K562 (cell line): Measurements from ENCODE around the gene CHST8. TPM values are rescaled to one million over a fixed set of nuclear protein-coding genes. Genes with fewer than 3 reads are reported as not detected.

Experiments used
- ATAC-seq: fragments of 200-7000 bp; cut with Tn5 transposase; 3 replicates; pipeline ENCODE4 v1.9.1; 2020; ENCODE audit warnings: moderate library complexity
- BruUV-seq: library from RNA; stranded (reverse); fragments of 400-500 nt; replicated peaks from 2 replicates; lab custom pipeline; 2021; lab: Mats Ljungman, UMichigan
- CTCF ChIA-PET: fragments of 300-600 bp; formaldehyde crosslinking; extraction: SDS; loops from one replicate; lab custom pipeline; 2021; ENCODE audit warnings: low intra/inter-chr PET ratio; lab: Yijun Ruan, JAX
- POLR2A ChIA-PET: fragments of 300-600, 350-650 bp; sonication (Branson Sonifier 250); formaldehyde crosslinking; extraction: SDS; loops from one replicate; lab custom pipeline; 2021; ENCODE audit warnings: antibody characterized with exemption, inconsistent platforms; lab: Yijun Ruan, JAX
- DNase-seq, 4 experiments: peaks; one replicate each; pipeline versions ENCODE4 v3.0.0 to v3.0.0-alpha.2; 2011 to 2018; ENCODE audit warnings: low spot score in 3 of 4, mixed read lengths in 3 of 4; ENCODE audit errors: extremely low read depth in 1 of 4
- FAIRE-seq: peaks from 2 replicates; lab custom pipeline; 2011; peaks lifted over from hg19 to GRCh38; lab: Jason Lieb, UNC
- H2AFZ ChIP-seq: 2 replicates; pipeline ENCODE4 v1.6.0; 2011; ENCODE audit warnings: low read depth, low read length, control low read depth, inconsistent platforms
- H3K27ac ChIP-seq: fragments of 200-600 bp; 3 replicates; pipeline ENCODE4 v1.8.0; 2011; ENCODE audit warnings: low read depth, mild to moderate bottlenecking, control low read depth, inconsistent platforms, low read length, moderate library complexity, mixed read lengths; ENCODE audit errors: extremely low read depth
- H3K27me3 ChIP-seq, 2 experiments: fragments of 300-600 bp in 1 of 2; 2 replicates in 1 of 2; 3 replicates in 1 of 2; pipeline versions ENCODE4 v1.6.0 to v1.8.0; 2011; ENCODE audit warnings: inconsistent platforms in 2 of 2, low read length in 2 of 2, mild to moderate bottlenecking in 1 of 2, mixed read lengths in 1 of 2, moderate library complexity in 1 of 2; ENCODE audit not compliant: control insufficient read depth in 2 of 2, insufficient read depth in 2 of 2
- H3K36me3 ChIP-seq: fragments of 300-600 bp; 3 replicates; pipeline ENCODE4 v1.8.0; 2011; ENCODE audit warnings: mild to moderate bottlenecking, low read length, inconsistent platforms; ENCODE audit not compliant: control insufficient read depth, insufficient read depth
- H3K4me1 ChIP-seq, 2 experiments: fragments of 200-600 bp in 1 of 2; replicated peaks in 1 of 2; 2 replicates in 1 of 2; 3 replicates in 1 of 2; pipeline versions ENCODE4 v1.5.1 to v1.8.0; 2011; ENCODE audit warnings: inconsistent platforms in 2 of 2, low read length in 2 of 2, mild to moderate bottlenecking in 1 of 2, mixed read lengths in 1 of 2, moderate library complexity in 1 of 2; ENCODE audit not compliant: control insufficient read depth in 2 of 2, insufficient read depth in 2 of 2
- H3K4me2 ChIP-seq: 2 replicates; pipeline ENCODE4 v1.6.1; 2011; ENCODE audit warnings: low read length, control low read depth, inconsistent platforms, mixed read lengths; ENCODE audit not compliant: insufficient read depth
- H3K4me3 ChIP-seq: fragments of 200-600 bp; sonication (generic), shearing (Covaris generic); 2 replicates; pipeline ENCODE4 v1.5.1; 2016; ENCODE audit warnings: control low read depth, inconsistent platforms
- H3K79me2 ChIP-seq: fragments of 200-600 bp; 3 replicates; pipeline ENCODE4 v1.8.0; 2011; ENCODE audit warnings: low read length, inconsistent platforms; ENCODE audit not compliant: control insufficient read depth, insufficient read depth
- H3K9ac ChIP-seq, 2 experiments: 2 replicates each; pipeline versions ENCODE4 v1.6.0 to v1.6.1; 2011; ENCODE audit warnings: low read depth in 2 of 2, low read length in 2 of 2, control low read depth in 1 of 2, inconsistent platforms in 1 of 2, mild to moderate bottlenecking in 1 of 2, mixed read lengths in 1 of 2; ENCODE audit not compliant: insufficient read depth in 1 of 2
- H3K9me1 ChIP-seq: one replicate; pipeline ENCODE4 v1.6.0; 2011; ENCODE audit warnings: inconsistent platforms, mild to moderate bottlenecking, low read length, moderate library complexity; ENCODE audit not compliant: control insufficient read depth, insufficient read depth
- H3K9me3 ChIP-seq: replicated peaks from 2 replicates; pipeline ENCODE4 v1.5.1; 2011; ENCODE audit warnings: low read depth, low read length, inconsistent platforms; ENCODE audit not compliant: control insufficient read depth, insufficient read depth
- H4K20me1 ChIP-seq: replicated peaks from 2 replicates; pipeline ENCODE4 v1.6.1; 2011; ENCODE audit warnings: low read length, inconsistent platforms, mixed read lengths; ENCODE audit not compliant: control insufficient read depth, insufficient read depth
- GATA2 ChIP-seq: sonication (generic); formaldehyde crosslinking; IDR thresholded peaks from 2 replicates; pipeline ENCODE4 v1.4.0; 2020; ENCODE audit warnings: mild to moderate bottlenecking, missing genetic modification reagents
- NBN ChIP-seq: fragments of 450-650 bp; IDR thresholded peaks from 2 replicates; pipeline ENCODE4 v1.6.1; 2016; ENCODE audit warnings: low read depth, mild to moderate bottlenecking
- NCOA4 ChIP-seq: fragments of 450-650 bp; IDR thresholded peaks from 2 replicates; pipeline ENCODE4 v1.6.1; 2018; ENCODE audit warnings: mild to moderate bottlenecking; ENCODE audit not compliant: partially characterized antibody
- NR1H2 ChIP-seq: sonication (generic); formaldehyde crosslinking; IDR thresholded peaks from 2 replicates; pipeline ENCODE4 v1.4.0; 2020; ENCODE audit warnings: mild to moderate bottlenecking, missing genetic modification reagents
- PHB ChIP-seq: fragments of 250-450 bp; sonication (Bioruptor Pico); IDR thresholded peaks from 2 replicates; pipeline ENCODE4 v1.5.0; 2021
- SMAD4 ChIP-seq: fragments of 250-450 bp; sonication (Bioruptor Pico); conservative IDR thresholded peaks from 2 replicates; pipeline ENCODE4 v1.8.0; 2021; ENCODE audit warnings: inconsistent platforms, mild to moderate bottlenecking, moderate library complexity
- SMARCA5 ChIP-seq: fragments of 450-650 bp; IDR thresholded peaks from 2 replicates; pipeline ENCODE4 v1.6.1; 2016
- SRSF9 ChIP-seq: fragments of 200-400 bp; formaldehyde crosslinking; IDR thresholded peaks from 2 replicates; pipeline ENCODE4 v1.6.1; 2017; ENCODE audit warnings: low read depth, low read length, borderline replicate concordance
- ZZZ3 ChIP-seq: fragments of 450-650 bp; IDR thresholded peaks from 2 replicates; pipeline ENCODE4 v1.6.1; 2016; ENCODE audit warnings: antibody characterized with exemption, mild to moderate bottlenecking, moderate library complexity
- WGBS: fragments of 100-300 bp; shearing (Covaris generic); methylation state at CpG from one replicate; pipeline ENCODE4 v1.1.6; 2016; ENCODE audit warnings: low coverage, mixed read lengths; ENCODE audit not compliant: insufficient coverage; ENCODE audit errors: missing lambda C conversion rate; 5-methylcytosine and 5-hydroxymethylcytosine counted together
- in situ Hi-C: fragments of 300-500 bp; cut with MboI; formaldehyde crosslinking; loops from 4 replicates; pipeline ENCODE4 v1.15.0; 2018; ENCODE audit warnings: inconsistent platforms, mixed read lengths
- intact Hi-C: fragments of 100-400 bp; cut with micrococcal nuclease; formaldehyde crosslinking; loops from 2 replicates; pipeline ENCODE4 v1.14.2; 2022
- polyA plus RNA-seq, 8 experiments: library from polyadenylated mRNA; depleted of rRNA in 4 of 8; stranded (reverse) in 5 of 8; unstranded in 3 of 8; fragments of >200 nt; fragmentation: Nextera tagmentation in 2 of 8; fragmentation: Illumina TruSeq in 1 of 8; extraction: Ambion mirVana in 2 of 8; extraction: Trizol in 1 of 8; gene quantifications; 2 replicates each; pipeline versions ENCODE4 v1.2.1 to v1.2.3, GENCODE V29; 2011 to 2014; ENCODE audit warnings: inconsistent platforms in 1 of 8, missing spikeins in 1 of 8
- total RNA-seq, 7 experiments: library from RNA; depleted of rRNA in 6 of 7; stranded (reverse); fragments of >200 nt in 6 of 7; fragmentation: Illumina TruSeq in 2 of 7; extraction: Trizol in 2 of 7; gene quantifications; 2 replicates each; pipeline versions ENCODE4 v1.2.1 to v1.2.3, GENCODE V29; 2011 to 2021; ENCODE audit warnings: low replicate concordance in 1 of 7
- TF ChIP-seq, protein P1 (sequence below): IDR thresholded peaks from 2 replicates; pipeline ENCODE4 v1.6.1; 2011; ENCODE audit warnings: borderline replicate concordance, low read depth, mild to moderate bottlenecking, moderate library complexity, low read length; ENCODE audit not compliant: insufficient read depth, poor library complexity, severe bottlenecking
- TF ChIP-seq, protein P2 (sequence below): fragments of 250-450 bp; sonication (Bioruptor Pico); IDR thresholded peaks from 2 replicates; pipeline ENCODE4 v1.8.0; 2022; ENCODE audit warnings: moderate library complexity, mild to moderate bottlenecking, inconsistent platforms
- TF ChIP-seq, protein P3 (sequence below): fragments of 450-650 bp; formaldehyde crosslinking; IDR thresholded peaks from 2 replicates; pipeline ENCODE4 v1.4.0; 2020; ENCODE audit warnings: mild to moderate bottlenecking, moderate library complexity

CHST8 gene
- total and polyA plus RNA-seq, 9 of the 15 experiments (the other 6 are each of a cell fraction or from before 2014, with no cell fraction given) = 0.11 TPM; not detected in 8

DNA sequence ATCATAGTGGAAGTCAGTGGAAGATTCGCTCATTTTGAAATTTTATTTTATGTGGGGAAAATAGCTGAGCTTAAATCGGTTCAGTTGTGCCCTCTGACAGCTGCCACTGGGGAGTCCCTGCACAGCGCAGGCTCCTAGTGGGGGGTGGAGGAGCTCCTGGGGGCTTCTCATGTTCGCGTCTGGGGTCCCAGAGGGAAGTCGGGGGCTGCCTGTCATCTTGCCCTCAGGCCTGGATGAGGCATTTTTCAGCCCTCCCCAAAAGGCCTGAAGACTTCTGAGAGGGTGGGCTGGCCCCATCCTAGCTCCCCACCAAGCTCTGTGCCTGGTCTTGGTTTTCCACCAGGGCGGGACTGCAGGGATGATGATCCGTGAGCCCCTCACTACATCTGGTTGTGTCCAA lies 82.1 kb downstream of the CHST8 start (continued):
- TF ChIP-seq, protein P1, sequence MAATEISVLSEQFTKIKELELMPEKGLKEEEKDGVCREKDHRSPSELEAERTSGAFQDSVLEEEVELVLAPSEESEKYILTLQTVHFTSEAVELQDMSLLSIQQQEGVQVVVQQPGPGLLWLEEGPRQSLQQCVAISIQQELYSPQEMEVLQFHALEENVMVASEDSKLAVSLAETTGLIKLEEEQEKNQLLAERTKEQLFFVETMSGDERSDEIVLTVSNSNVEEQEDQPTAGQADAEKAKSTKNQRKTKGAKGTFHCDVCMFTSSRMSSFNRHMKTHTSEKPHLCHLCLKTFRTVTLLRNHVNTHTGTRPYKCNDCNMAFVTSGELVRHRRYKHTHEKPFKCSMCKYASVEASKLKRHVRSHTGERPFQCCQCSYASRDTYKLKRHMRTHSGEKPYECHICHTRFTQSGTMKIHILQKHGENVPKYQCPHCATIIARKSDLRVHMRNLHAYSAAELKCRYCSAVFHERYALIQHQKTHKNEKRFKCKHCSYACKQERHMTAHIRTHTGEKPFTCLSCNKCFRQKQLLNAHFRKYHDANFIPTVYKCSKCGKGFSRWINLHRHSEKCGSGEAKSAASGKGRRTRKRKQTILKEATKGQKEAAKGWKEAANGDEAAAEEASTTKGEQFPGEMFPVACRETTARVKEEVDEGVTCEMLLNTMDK = no peak
- TF ChIP-seq SMAD4 (CRISPR knock-in tag) (no peak), PHB (CRISPR knock-in tag) (no peak), ZZZ3 (no peak), SMARCA5 (no peak), NBN (no peak)

DNA sequence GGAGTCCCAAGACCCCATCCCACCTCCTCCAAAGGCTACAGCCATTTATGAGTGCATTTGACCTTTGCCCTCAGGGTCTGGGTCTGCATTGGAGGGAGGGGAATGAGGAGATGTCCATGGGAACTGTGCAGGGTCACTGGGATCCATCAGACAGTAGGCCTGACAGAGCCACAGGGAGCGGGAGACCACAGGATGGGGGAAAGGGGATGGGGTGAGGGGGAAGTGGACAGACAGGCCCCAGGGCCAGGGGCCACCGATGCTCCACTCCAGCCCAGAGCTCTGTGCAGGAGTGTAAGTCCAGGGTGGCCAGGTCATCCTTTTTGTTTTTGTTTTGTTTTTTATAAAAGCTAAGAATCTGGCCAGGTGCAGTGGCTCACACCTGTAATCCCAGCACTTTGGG lies 82.5 kb downstream of the CHST8 start:
- intact Hi-C loops = no loop called here
- no peaks in the 10 kb centered on the region for H3K4me1 ChIP-seq

More for the DNA sequence above, 82.5 kb downstream of the CHST8 start:
- H3K27ac ChIP-seq = no peak overlapping the region
- no peaks in the 10 kb centered on the region for H3K9me3 ChIP-seq
- DNase-seq (no peak), FAIRE-seq (no peak), ATAC-seq (no peak)
- BruUV-seq = no TSS peak
- H3K9ac ChIP-seq = no peak overlapping the region
- no peak overlapping the region for H3K4me2 ChIP-seq
- H3K27me3 ChIP-seq = peaks cover 2 to 33% of the 10 kb centered on the region in 2 experiments; a peak in 4 of 5 replicates
- no peak overlapping the region for H2AFZ ChIP-seq
- no peaks in the 10 kb centered on the region for H3K36me3 ChIP-seq
- TF ChIP-seq NCOA4 (no peak), NR1H2 (CRISPR knock-in tag) (no peak), SRSF9 (no peak), GATA2 (CRISPR knock-in tag) (no peak)
- TF ChIP-seq, protein P1 = no peak
- TF ChIP-seq, protein P2, sequence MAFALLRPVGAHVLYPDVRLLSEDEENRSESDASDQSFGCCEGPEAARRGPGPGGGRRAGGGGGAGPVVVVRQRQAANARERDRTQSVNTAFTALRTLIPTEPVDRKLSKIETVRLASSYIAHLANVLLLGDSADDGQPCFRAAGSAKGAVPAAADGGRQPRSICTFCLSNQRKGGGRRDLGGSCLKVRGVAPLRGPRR (CRISPR knock-in tag) = no peak
- TF ChIP-seq, protein P3, sequence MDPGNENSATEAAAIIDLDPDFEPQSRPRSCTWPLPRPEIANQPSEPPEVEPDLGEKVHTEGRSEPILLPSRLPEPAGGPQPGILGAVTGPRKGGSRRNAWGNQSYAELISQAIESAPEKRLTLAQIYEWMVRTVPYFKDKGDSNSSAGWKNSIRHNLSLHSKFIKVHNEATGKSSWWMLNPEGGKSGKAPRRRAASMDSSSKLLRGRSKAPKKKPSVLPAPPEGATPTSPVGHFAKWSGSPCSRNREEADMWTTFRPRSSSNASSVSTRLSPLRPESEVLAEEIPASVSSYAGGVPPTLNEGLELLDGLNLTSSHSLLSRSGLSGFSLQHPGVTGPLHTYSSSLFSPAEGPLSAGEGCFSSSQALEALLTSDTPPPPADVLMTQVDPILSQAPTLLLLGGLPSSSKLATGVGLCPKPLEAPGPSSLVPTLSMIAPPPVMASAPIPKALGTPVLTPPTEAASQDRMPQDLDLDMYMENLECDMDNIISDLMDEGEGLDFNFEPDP (CRISPR knock-in tag) = no peak
- CTCF ChIA-PET = no interaction called here
- in situ Hi-C loops = no loop called here
- no peaks in the 10 kb centered on the region for H3K79me2 ChIP-seq
- H4K20me1 ChIP-seq = no peaks in the 10 kb centered on the region
- no peak overlapping the region for H3K4me3 ChIP-seq
- WGBS = 0% methylated on average over 1 of the region's 2 CpGs
- H3K9me1 ChIP-seq = peaks cover 2% of the 10 kb centered on the region
- POLR2A ChIA-PET = no interaction called here
